Mucosa of rectum (tissue), 2 donors: ENCODE measurements around the gene FURIN.
"Not testable (repeated sequence)": the region's sequence is repeated elsewhere in the genome, so short reads cannot be mapped to it uniquely, and the experiment has no call there.

Experiments
- H3K27ac ChIP-seq, 2 donors: one replicate each; pipeline ENCODE4 v1.7.0; 2013; ENCODE audit warnings: inconsistent platforms in 2 of 2, low read depth in 2 of 2, low read length in 2 of 2
- H3K27me3 ChIP-seq, 2 donors: one replicate each; pipeline ENCODE4 v1.7.0; 2013; ENCODE audit warnings: low read length in 2 of 2; ENCODE audit not compliant: control insufficient read depth in 2 of 2, insufficient read depth in 2 of 2
- H3K36me3 ChIP-seq, 2 donors: one replicate each; pipeline ENCODE4 v1.7.0; 2013; ENCODE audit warnings: low read length in 2 of 2; ENCODE audit not compliant: control insufficient read depth in 2 of 2, insufficient read depth in 2 of 2
- H3K4me1 ChIP-seq, 2 donors: one replicate each; pipeline ENCODE4 v1.7.0; 2013; ENCODE audit warnings: low read length in 2 of 2, mild to moderate bottlenecking in 1 of 2; ENCODE audit not compliant: control insufficient read depth in 2 of 2, insufficient read depth in 2 of 2
- H3K4me3 ChIP-seq, 2 donors: one replicate each; pipeline ENCODE4 v1.7.0; 2013; ENCODE audit warnings: low read length in 2 of 2
- H3K9ac ChIP-seq, 2 donors: one replicate each; pipeline ENCODE4 v1.7.0; 2013; ENCODE audit warnings: low read length in 2 of 2, low read depth in 1 of 2, mild to moderate bottlenecking in 1 of 2
- H3K9me3 ChIP-seq, 2 donors: one replicate each; pipeline ENCODE4 v1.7.0; 2013; ENCODE audit warnings: low read length in 2 of 2; ENCODE audit not compliant: control insufficient read depth in 2 of 2
- donor health status: healthy.
- donor health status: Normal muscosa, but diverticular disease.

The FURIN gene

DNA sequence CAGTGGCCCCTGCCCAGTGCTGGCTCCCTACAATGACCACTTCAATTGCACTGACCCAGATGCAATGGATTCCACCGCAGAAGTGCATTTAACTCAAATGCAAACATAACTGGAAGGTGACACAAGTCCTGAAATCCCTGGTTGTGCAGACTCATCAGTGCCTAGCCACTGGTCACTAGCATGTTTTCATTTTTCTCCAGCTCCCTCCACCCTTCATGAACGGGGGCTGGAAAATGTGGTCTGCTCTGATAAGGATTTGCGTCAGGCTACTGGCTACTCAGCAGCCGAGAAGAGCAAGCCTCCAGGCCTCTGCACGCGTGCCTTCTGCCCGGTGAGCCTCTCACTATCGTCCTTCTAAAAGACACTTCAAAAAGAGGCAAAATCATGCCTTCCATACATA is 27.4 kb upstream of the FURIN start:
- Histone ChIP-seq H3K9ac (no peak overlapping the region), H3K4me1 (peaks cover 12% of the 10 kb centered on the region in 2 donors), H3K27ac (no peak overlapping the region), H3K36me3 (no peaks in the 10 kb centered on the region), H3K4me3 (no peak overlapping the region), H3K27me3 (no peaks in the 10 kb centered on the region), H3K9me3 (no peaks in the 10 kb centered on the region)

- H3K27ac ChIP-seq: no peak overlapping the region
- H3K36me3 ChIP-seq: no peaks in the 10 kb centered on the region
- H3K4me3 ChIP-seq: no peak overlapping the region
- no peak overlapping the region for H3K9ac ChIP-seq
- H3K9me3 ChIP-seq: no peaks in the 10 kb centered on the region
- peaks cover 4 to 5% of the 10 kb centered on the region in 2 donors for H3K4me1 ChIP-seq
- no peaks in the 10 kb centered on the region for H3K27me3 ChIP-seq
Observed at GRCh38 chr15:90844696-90845095, 23.7 kb upstream of the FURIN start.

- Histone ChIP-seq H3K9ac (no peak overlapping the region), H3K9me3 (no peaks in the 10 kb centered on the region), H3K4me3 (no peak overlapping the region), H3K27ac (no peak overlapping the region), H3K27me3 (no peaks in the 10 kb centered on the region), H3K36me3 (no peaks in the 10 kb centered on the region), H3K4me1 (peaks cover 0 to 3% of the 10 kb centered on the region in 2 donors)
Observed at GRCh38 chr15:90845201-90845949, 23.0 kb upstream of the FURIN start.

DNA sequence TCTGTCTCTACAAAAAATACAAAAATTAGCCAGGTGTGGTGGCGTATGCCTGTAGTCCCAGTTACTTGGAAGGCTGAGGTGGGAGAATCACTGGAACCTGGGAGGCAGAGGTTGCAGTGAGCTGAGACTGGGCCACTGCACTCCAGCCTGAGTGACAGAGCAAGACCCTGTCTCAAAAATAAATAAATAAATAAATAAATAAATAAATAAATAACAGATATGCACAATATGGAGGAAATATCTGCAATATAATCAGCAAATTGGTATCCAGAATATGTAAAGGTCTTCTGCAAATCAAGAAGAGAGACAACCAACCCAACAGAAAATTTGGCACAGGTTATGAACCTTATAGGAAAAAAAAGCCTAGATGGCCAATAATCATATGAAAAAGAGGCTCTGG is 19.0 kb upstream of the FURIN start:
- H3K4me3 ChIP-seq, H3K27me3 ChIP-seq, H3K27ac ChIP-seq, H3K36me3 ChIP-seq, H3K4me1 ChIP-seq, H3K9ac ChIP-seq, H3K9me3 ChIP-seq: not testable (repeated sequence)

- Histone ChIP-seq H3K9me3 (no peaks in the 10 kb centered on the region), H3K4me3 (no peak overlapping the region), H3K27me3 (no peaks in the 10 kb centered on the region), H3K36me3 (peaks cover 0 to 5% of the 10 kb centered on the region in 2 donors), H3K4me1 (peaks cover 0 to 5% of the 10 kb centered on the region in 2 donors), H3K27ac (no peak overlapping the region), H3K9ac (no peak overlapping the region)
Observed at GRCh38 chr15:90851114-90851513, 17.3 kb upstream of the FURIN start.

DNA sequence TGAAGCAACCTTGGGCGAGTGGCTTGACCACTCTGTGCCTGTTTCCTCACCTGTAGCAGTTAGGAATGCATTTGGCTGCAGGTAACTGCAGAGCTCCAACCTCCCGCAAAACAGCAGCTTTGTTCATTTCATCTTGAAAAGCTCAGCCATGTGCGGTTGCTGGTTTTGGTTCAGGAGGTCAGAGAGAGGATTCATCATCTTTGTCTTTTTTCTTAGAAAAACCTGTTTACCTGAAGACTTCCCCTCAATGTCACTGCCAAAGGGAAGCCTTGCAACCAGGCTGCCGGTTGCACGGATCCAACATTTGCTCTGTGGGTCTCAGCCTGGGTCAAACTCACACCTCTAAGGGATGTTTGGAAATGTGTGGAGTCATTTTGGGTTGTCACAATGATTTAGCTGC is 16.4 kb upstream of the FURIN start:
- H3K9me3 ChIP-seq: no peaks in the 10 kb centered on the region
- H3K4me1 ChIP-seq: peaks cover 5 to 9% of the 10 kb centered on the region in 2 donors
- H3K9ac ChIP-seq: no peak overlapping the region
- no peak overlapping the region for H3K4me3 ChIP-seq
- no peaks in the 10 kb centered on the region for H3K27me3 ChIP-seq
- peaks cover 0 to 5% of the 10 kb centered on the region in 2 donors for H3K36me3 ChIP-seq
- H3K27ac ChIP-seq: no peak overlapping the region

GRCh38 chr15:90855139-90855538 is 13.2 kb upstream of the FURIN start:
- peaks cover 0 to 5% of the 10 kb centered on the region in 2 donors for H3K36me3 ChIP-seq
- H3K27me3 ChIP-seq: no peaks in the 10 kb centered on the region
- H3K27ac ChIP-seq: no peak overlapping the region

DNA sequence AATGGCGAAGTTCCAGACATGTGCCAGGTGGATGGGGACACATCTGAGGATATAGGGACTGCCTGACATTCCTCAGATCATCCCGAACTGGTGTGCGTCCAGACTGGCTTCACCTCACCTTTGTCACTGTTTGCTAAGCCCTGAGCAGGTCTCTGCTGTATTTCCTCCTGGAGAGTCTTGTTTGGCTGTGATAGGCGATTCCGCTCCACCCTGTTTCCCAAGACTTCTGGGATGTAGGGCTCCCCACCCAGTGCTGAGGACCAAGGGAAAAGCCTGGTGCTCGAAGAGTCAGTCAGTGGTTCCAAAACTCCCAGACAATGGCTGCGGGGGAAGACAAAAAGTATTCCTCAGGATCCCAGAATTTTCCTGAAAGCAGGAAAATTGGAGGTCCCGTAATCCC is 11.1 kb upstream of the FURIN start:
- H3K36me3 ChIP-seq: no peaks in the 10 kb centered on the region
- H3K9me3 ChIP-seq: no peaks in the 10 kb centered on the region
- H3K4me1 ChIP-seq: peaks cover 9% of the 10 kb centered on the region in 2 donors
- no peak overlapping the region for H3K9ac ChIP-seq
- no peak overlapping the region for H3K4me3 ChIP-seq
- no peaks in the 10 kb centered on the region for H3K27me3 ChIP-seq
- H3K27ac ChIP-seq: no peak overlapping the region

More at GRCh38 chr15:90855139-90855538, 13.2 kb upstream of the FURIN start:
- Histone ChIP-seq H3K4me1 (peaks cover 9% of the 10 kb centered on the region in 2 donors), H3K9me3 (no peaks in the 10 kb centered on the region), H3K4me3 (no peak overlapping the region), H3K9ac (no peak overlapping the region)

DNA sequence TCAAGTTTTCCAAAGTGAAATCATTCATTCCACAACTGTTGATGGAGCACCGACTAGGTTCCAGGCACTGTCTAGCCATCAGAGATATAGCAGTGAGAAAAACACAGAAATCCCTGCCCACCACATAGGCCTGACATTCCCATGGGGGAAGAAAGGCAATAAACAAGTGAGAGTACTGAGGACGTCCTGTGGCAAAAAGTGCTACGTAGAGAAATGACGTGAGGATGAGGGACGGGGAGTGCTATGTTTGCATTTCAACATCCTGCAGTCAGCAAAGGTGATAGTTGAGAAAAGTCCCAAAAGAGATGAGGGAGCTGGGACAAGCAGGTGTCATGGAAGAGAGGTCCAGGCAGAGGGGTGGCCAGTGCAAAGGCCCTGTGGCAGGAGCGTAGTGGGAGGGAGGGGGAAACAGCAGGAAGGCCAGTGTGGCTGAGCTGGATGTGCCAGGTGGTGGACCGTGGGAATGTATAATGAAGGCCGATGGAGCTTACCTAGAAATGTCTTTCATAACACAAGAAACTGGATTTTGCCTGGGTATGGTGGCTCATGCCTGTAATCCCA is 10.4 kb upstream of the FURIN start:
- H3K9me3 ChIP-seq: no peaks in the 10 kb centered on the region
- H3K36me3 ChIP-seq: no peaks in the 10 kb centered on the region
- no peaks in the 10 kb centered on the region for H3K27me3 ChIP-seq
- H3K9ac ChIP-seq: no peak overlapping the region
- H3K4me1 ChIP-seq: peaks cover 8 to 9% of the 10 kb centered on the region in 2 donors
- no peak overlapping the region for H3K27ac ChIP-seq
- H3K4me3 ChIP-seq: no peak overlapping the region

GRCh38 chr15:90859234-90860131 is 8.9 kb upstream of the FURIN start:
- Histone ChIP-seq H3K9ac (no peak overlapping the region), H3K4me1 (peaks cover 8 to 9% of the 10 kb centered on the region in 2 donors), H3K36me3 (no peaks in the 10 kb centered on the region), H3K9me3 (no peaks in the 10 kb centered on the region), H3K4me3 (no peak overlapping the region), H3K27ac (no peak overlapping the region), H3K27me3 (no peaks in the 10 kb centered on the region)
